NCI-H526 (cell line): ENCODE data around the gene TRAPPC12.
"Not testable (repeated sequence)": the region's sequence is repeated elsewhere in the genome, so short reads cannot be mapped to it uniquely, and the experiment has no call there.

ENCODE experiments used
- DNase-seq, 2 experiments: peaks; one replicate each; lab custom pipeline; 2025; lab: John Stamatoyannopoulos, UW

Gene TRAPPC12

GRCh38 chr2:3379647-3380534 is at the start of gene TRAPPC12:
TRAPPC12 (plus strand) TSS chr2:3379694; CDS start chr2:3387624, 7,930 bp downstream.
- peak; percentile 84 to 97 for DNase-seq

GRCh38 chr2:3332133-3332532 is 47.4 kb upstream of the TRAPPC12 start:
- no peak for DNase-seq

GRCh38 chr2:3334392-3335345 is 44.8 kb upstream of the TRAPPC12 start:
- DNase-seq = no peak

- DNase-seq = no peak
Measured at GRCh38 chr2:3336844-3337243, 42.6 kb upstream of the TRAPPC12 start.

- no peak for DNase-seq
Measured at GRCh38 chr2:3338340-3338739, 41.2 kb upstream of the TRAPPC12 start.

GRCh38 chr2:3340144-3340543 is 39.4 kb upstream of the TRAPPC12 start:
- DNase-seq = no peak

- no peak for DNase-seq
Measured at GRCh38 chr2:3341336-3341735, 38.2 kb upstream of the TRAPPC12 start.

GRCh38 chr2:3342324-3342723 is 37.2 kb upstream of the TRAPPC12 start:
- no peak for DNase-seq

- DNase-seq = no peak
Measured at GRCh38 chr2:3343012-3343411, 36.5 kb upstream of the TRAPPC12 start.

- no peak for DNase-seq
Measured at GRCh38 chr2:3344897-3345296, 34.6 kb upstream of the TRAPPC12 start.

- no peak for DNase-seq
Measured at GRCh38 chr2:3345621-3346020, 33.9 kb upstream of the TRAPPC12 start.

GRCh38 chr2:3348767-3349166 is 30.7 kb upstream of the TRAPPC12 start:
- peak in 1 of 2 experiments; percentile 21 for DNase-seq

- peak in 1 of 2 experiments; percentile 13 for DNase-seq
Measured at GRCh38 chr2:3349211-3349693, 30.2 kb upstream of the TRAPPC12 start.

- DNase-seq = peak in 1 of 2 experiments; percentile 23
Measured at GRCh38 chr2:3354986-3355385, 24.5 kb upstream of the TRAPPC12 start.

GRCh38 chr2:3355951-3356569 is 23.4 kb upstream of the TRAPPC12 start:
- peak in 1 of 2 experiments; percentile 7 for DNase-seq

- DNase-seq = no peak
Measured at GRCh38 chr2:3356799-3357198, 22.7 kb upstream of the TRAPPC12 start.

GRCh38 chr2:3357446-3357845 is 22.0 kb upstream of the TRAPPC12 start:
- not testable (repeated sequence) for DNase-seq

- no peak for DNase-seq
Measured at GRCh38 chr2:3357926-3358325, 21.6 kb upstream of the TRAPPC12 start.

GRCh38 chr2:3361518-3362389 is 17.7 kb upstream of the TRAPPC12 start:
- DNase-seq = no peak

GRCh38 chr2:3365219-3365618 is 14.3 kb upstream of the TRAPPC12 start:
- DNase-seq = no peak

GRCh38 chr2:3368261-3368722 is 11.2 kb upstream of the TRAPPC12 start:
- DNase-seq = no peak
